Measurements from ENCODE around the gene RAB5IF. TPM values are rescaled to one million over a fixed set of nuclear protein-coding genes. Genes with fewer than 3 reads are reported as not detected.

RAB5IF gene
- total and polyA plus RNA-seq, 9 of the 15 experiments (the other 6 are each of a cell fraction or from before 2014, with no cell fraction given) = 26.5 to 198 (median 134) TPM

GRCh38 chr20:36646678-36647077 lies 41.1 kb downstream of the RAB5IF start:
- H3K79me2 ChIP-seq (ENCODE audit: control insufficient read depth, insufficient read depth, low read length) = no peaks in the 10 kb centered on the region
- BruUV-seq (replicated peaks) = no TSS peak
- in situ Hi-C loops (cut with MboI) = no loop called here
- DNase-seq (ENCODE audit: extremely low read depth in 1 of 4, low spot score in 3 of 4) (no peak), ATAC-seq (no peak), FAIRE-seq (no peak)
- no peaks in the 10 kb centered on the region for H4K20me1 ChIP-seq (replicated peaks; ENCODE audit: control insufficient read depth, insufficient read depth, low read length)
- ChIA-PET POLR2A (interaction anchor here (1.0 kb wide), 1 partner anchor 20 kb away, joined by 3 read pairs; no protein-coding TSS in a partner anchor), CTCF (ENCODE audit: low intra/inter-chr PET ratio) (no interaction called here)
- no peak overlapping the region for H3K4me3 ChIP-seq
- H3K36me3 ChIP-seq (ENCODE audit: control insufficient read depth, insufficient read depth, low read length) = no peaks in the 10 kb centered on the region
- TF ChIP-seq MBD2 (IDR thresholded peaks at IDR 0.05; ENCODE audit: borderline replicate concordance, low read depth) (no peak), BRF2 (IDR thresholded peaks at IDR 0.05; ENCODE audit: borderline replicate concordance, insufficient read depth, insufficient read length) (no peak), CBX1 (IDR thresholded peaks at IDR 0.05; ENCODE audit: low read depth) (no peak), NR3C1 (CRISPR knock-in tag; IDR thresholded peaks at IDR 0.05) (no peak), NELFE (IDR thresholded peaks at IDR 0.05; ENCODE audit: insufficient read depth, insufficient read length) (no peak), FIP1L1 (IDR thresholded peaks at IDR 0.05; ENCODE audit: low read depth, low read length, poor library complexity, severe bottlenecking) (no peak), ZNF512 (tag; IDR thresholded peaks at IDR 0.05) (no peak), GATAD2A (IDR thresholded peaks at IDR 0.05) (no peak), ZNF134 (CRISPR knock-in tag; conservative IDR thresholded peaks at IDR 0.05) (no peak), ERF (CRISPR knock-in tag; IDR thresholded peaks at IDR 0.05) (no peak), RBM25 (IDR thresholded peaks at IDR 0.05; ENCODE audit: low read depth, low read length, severe bottlenecking) (no peak), GTF2A2 (tag; IDR thresholded peaks at IDR 0.05) (no peak), MXD1 (CRISPR knock-in tag; IDR thresholded peaks at IDR 0.05; ENCODE audit: borderline replicate concordance, poor library complexity, severe bottlenecking) (no peak), TRIM25 (IDR thresholded peaks at IDR 0.05; ENCODE audit: borderline replicate concordance) (no peak), PHF8 (IDR thresholded peaks at IDR 0.05; ENCODE audit: borderline replicate concordance, low read length) (no peak), RBBP5 (IDR thresholded peaks at IDR 0.05; ENCODE audit: borderline replicate concordance, insufficient read depth, low read length, poor library complexity, severe bottlenecking) (no peak)
- no peak overlapping the region for H2AFZ ChIP-seq (ENCODE audit: low read depth, low read length)
- no peaks in the 10 kb centered on the region for H3K27me3 ChIP-seq (ENCODE audit: control insufficient read depth in 2 of 2, insufficient read depth in 2 of 2, low read length in 2 of 2)
- H3K9me1 ChIP-seq (ENCODE audit: control insufficient read depth, insufficient read depth, low read length) = no peaks in the 10 kb centered on the region
- H3K9me3 ChIP-seq (replicated peaks; ENCODE audit: control insufficient read depth, insufficient read depth, low read depth, low read length) = no peaks in the 10 kb centered on the region
- H3K27ac ChIP-seq (ENCODE audit: extremely low read depth, low read depth, low read length) = no peak overlapping the region
- no peak overlapping the region for H3K9ac ChIP-seq (ENCODE audit: insufficient read depth in 1 of 2, low read depth in 2 of 2, low read length in 2 of 2)
- no peaks in the 10 kb centered on the region; a peak in 3 of 5 replicates for H3K4me1 ChIP-seq (replicated peaks in 1 of 2; ENCODE audit: control insufficient read depth in 2 of 2, insufficient read depth in 2 of 2, low read length in 2 of 2)
- H3K4me2 ChIP-seq (ENCODE audit: insufficient read depth, low read length) = no peak overlapping the region
- WGBS (ENCODE audit: insufficient coverage, low coverage, missing lambda C conversion rate) = 30% methylated on average over 2 of the region's 3 CpGs
- intact Hi-C loops (cut with micrococcal nuclease) = no loop called here

All from K562 (cell line).